K562 (cell line): ENCODE results near the gene ACLY. TPM values are rescaled to one million over a fixed set of nuclear protein-coding genes. Genes with fewer than 3 reads are reported as not detected.
A peak's percentile ranks its signal among the peaks of the same experiment; 100 is the strongest.
"Not testable (repeated sequence)": the region's sequence is repeated elsewhere in the genome, so short reads cannot be mapped to it uniquely, and the experiment has no call there.

Experiments used
- ATAC-seq: fragments of 200-7000 bp; cut with Tn5 transposase; 3 replicates; pipeline ENCODE4 v1.9.1; 2020; ENCODE audit warnings: moderate library complexity
- BruUV-seq: library from RNA; stranded (reverse); fragments of 400-500 nt; replicated peaks from 2 replicates; lab custom pipeline; 2021; lab: Mats Ljungman, UMichigan
- CTCF ChIA-PET: fragments of 300-600 bp; formaldehyde crosslinking; extraction: SDS; loops from one replicate; lab custom pipeline; 2021; ENCODE audit warnings: low intra/inter-chr PET ratio; lab: Yijun Ruan, JAX
- POLR2A ChIA-PET: fragments of 300-600, 350-650 bp; sonication (Branson Sonifier 250); formaldehyde crosslinking; extraction: SDS; loops from one replicate; lab custom pipeline; 2021; ENCODE audit warnings: antibody characterized with exemption, inconsistent platforms; lab: Yijun Ruan, JAX
- DNase-seq, 4 experiments: peaks; one replicate each; pipeline versions ENCODE4 v3.0.0 to v3.0.0-alpha.2; 2011 to 2018; ENCODE audit warnings: low spot score in 3 of 4, mixed read lengths in 3 of 4; ENCODE audit errors: extremely low read depth in 1 of 4
- FAIRE-seq: peaks from 2 replicates; lab custom pipeline; 2011; peaks lifted over from hg19 to GRCh38; lab: Jason Lieb, UNC
- H2AFZ ChIP-seq: 2 replicates; pipeline ENCODE4 v1.6.0; 2011; ENCODE audit warnings: low read depth, low read length, control low read depth, inconsistent platforms
- H3K27ac ChIP-seq: fragments of 200-600 bp; 3 replicates; pipeline ENCODE4 v1.8.0; 2011; ENCODE audit warnings: low read depth, mild to moderate bottlenecking, control low read depth, inconsistent platforms, low read length, moderate library complexity, mixed read lengths; ENCODE audit errors: extremely low read depth
- H3K27me3 ChIP-seq, 2 experiments: fragments of 300-600 bp in 1 of 2; 2 replicates in 1 of 2; 3 replicates in 1 of 2; pipeline versions ENCODE4 v1.6.0 to v1.8.0; 2011; ENCODE audit warnings: inconsistent platforms in 2 of 2, low read length in 2 of 2, mild to moderate bottlenecking in 1 of 2, mixed read lengths in 1 of 2, moderate library complexity in 1 of 2; ENCODE audit not compliant: control insufficient read depth in 2 of 2, insufficient read depth in 2 of 2
- H3K36me3 ChIP-seq: fragments of 300-600 bp; 3 replicates; pipeline ENCODE4 v1.8.0; 2011; ENCODE audit warnings: mild to moderate bottlenecking, low read length, inconsistent platforms; ENCODE audit not compliant: control insufficient read depth, insufficient read depth
- H3K4me1 ChIP-seq, 2 experiments: fragments of 200-600 bp in 1 of 2; replicated peaks in 1 of 2; 2 replicates in 1 of 2; 3 replicates in 1 of 2; pipeline versions ENCODE4 v1.5.1 to v1.8.0; 2011; ENCODE audit warnings: inconsistent platforms in 2 of 2, low read length in 2 of 2, mild to moderate bottlenecking in 1 of 2, mixed read lengths in 1 of 2, moderate library complexity in 1 of 2; ENCODE audit not compliant: control insufficient read depth in 2 of 2, insufficient read depth in 2 of 2
- H3K4me2 ChIP-seq: 2 replicates; pipeline ENCODE4 v1.6.1; 2011; ENCODE audit warnings: low read length, control low read depth, inconsistent platforms, mixed read lengths; ENCODE audit not compliant: insufficient read depth
- H3K4me3 ChIP-seq: fragments of 200-600 bp; sonication (generic), shearing (Covaris generic); 2 replicates; pipeline ENCODE4 v1.5.1; 2016; ENCODE audit warnings: control low read depth, inconsistent platforms
- H3K79me2 ChIP-seq: fragments of 200-600 bp; 3 replicates; pipeline ENCODE4 v1.8.0; 2011; ENCODE audit warnings: low read length, inconsistent platforms; ENCODE audit not compliant: control insufficient read depth, insufficient read depth
- H3K9ac ChIP-seq, 2 experiments: 2 replicates each; pipeline versions ENCODE4 v1.6.0 to v1.6.1; 2011; ENCODE audit warnings: low read depth in 2 of 2, low read length in 2 of 2, control low read depth in 1 of 2, inconsistent platforms in 1 of 2, mild to moderate bottlenecking in 1 of 2, mixed read lengths in 1 of 2; ENCODE audit not compliant: insufficient read depth in 1 of 2
- H3K9me1 ChIP-seq: one replicate; pipeline ENCODE4 v1.6.0; 2011; ENCODE audit warnings: inconsistent platforms, mild to moderate bottlenecking, low read length, moderate library complexity; ENCODE audit not compliant: control insufficient read depth, insufficient read depth
- H3K9me3 ChIP-seq: replicated peaks from 2 replicates; pipeline ENCODE4 v1.5.1; 2011; ENCODE audit warnings: low read depth, low read length, inconsistent platforms; ENCODE audit not compliant: control insufficient read depth, insufficient read depth
- H4K20me1 ChIP-seq: replicated peaks from 2 replicates; pipeline ENCODE4 v1.6.1; 2011; ENCODE audit warnings: low read length, inconsistent platforms, mixed read lengths; ENCODE audit not compliant: control insufficient read depth, insufficient read depth
- CHD4 ChIP-seq: fragments of 200-600 bp; sonication (generic); IDR thresholded peaks from 3 replicates; pipeline ENCODE4 v1.6.1; 2012; ENCODE audit warnings: low read depth, mild to moderate bottlenecking, mixed read lengths, low read length, inconsistent platforms; ENCODE audit not compliant: insufficient read depth, insufficient replicate concordance, poor library complexity, severe bottlenecking
- DNMT1 ChIP-seq: fragments of 450-650 bp; IDR thresholded peaks from 2 replicates; pipeline ENCODE4 v1.6.1; 2016; ENCODE audit warnings: antibody characterized with exemption, mild to moderate bottlenecking
- E2F8 ChIP-seq: fragments of 450-650 bp; IDR thresholded peaks from 2 replicates; pipeline ENCODE4 v1.7.1; 2018; ENCODE audit warnings: mild to moderate bottlenecking, low read depth; ENCODE audit not compliant: partially characterized antibody
- MBD1 ChIP-seq: fragments of 250-450 bp; sonication (Bioruptor Pico); IDR thresholded peaks from 2 replicates; pipeline ENCODE4 v1.8.0; 2022; ENCODE audit warnings: inconsistent platforms
- PPARD ChIP-seq: fragments of 250-450 bp; sonication (Bioruptor Pico); IDR thresholded peaks from 2 replicates; pipeline ENCODE4 v1.8.0; 2022; ENCODE audit warnings: inconsistent platforms, mild to moderate bottlenecking, moderate library complexity
- U2AF2 ChIP-seq: fragments of 200-400 bp; formaldehyde crosslinking; optimal IDR thresholded peaks from 2 replicates; pipeline ENCODE3; 2017; ENCODE audit warnings: low read depth, mild to moderate bottlenecking, low read length
- ZNF41 ChIP-seq: fragments of 250-450 bp; sonication (Bioruptor Pico); conservative IDR thresholded peaks from 2 replicates; pipeline ENCODE4 v1.4.0; 2020; ENCODE audit warnings: mild to moderate bottlenecking
- ZNF75A ChIP-seq: fragments of 450-650 bp; formaldehyde crosslinking; IDR thresholded peaks from 2 replicates; pipeline ENCODE4 v1.4.0; 2020; ENCODE audit warnings: mild to moderate bottlenecking
- ZSCAN29 ChIP-seq: fragments of 450-650 bp; IDR thresholded peaks from 2 replicates; pipeline ENCODE4 v1.6.1; 2017
- WGBS: fragments of 100-300 bp; shearing (Covaris generic); methylation state at CpG from one replicate; pipeline ENCODE4 v1.1.6; 2016; ENCODE audit warnings: low coverage, mixed read lengths; ENCODE audit not compliant: insufficient coverage; ENCODE audit errors: missing lambda C conversion rate; 5-methylcytosine and 5-hydroxymethylcytosine counted together
- in situ Hi-C: fragments of 300-500 bp; cut with MboI; formaldehyde crosslinking; loops from 4 replicates; pipeline ENCODE4 v1.15.0; 2018; ENCODE audit warnings: inconsistent platforms, mixed read lengths
- intact Hi-C: fragments of 100-400 bp; cut with micrococcal nuclease; formaldehyde crosslinking; loops from 2 replicates; pipeline ENCODE4 v1.14.2; 2022
- polyA plus RNA-seq, 8 experiments: library from polyadenylated mRNA; depleted of rRNA in 4 of 8; stranded (reverse) in 5 of 8; unstranded in 3 of 8; fragments of >200 nt; fragmentation: Nextera tagmentation in 2 of 8; fragmentation: Illumina TruSeq in 1 of 8; extraction: Ambion mirVana in 2 of 8; extraction: Trizol in 1 of 8; gene quantifications; 2 replicates each; pipeline versions ENCODE4 v1.2.1 to v1.2.3, GENCODE V29; 2011 to 2014; ENCODE audit warnings: inconsistent platforms in 1 of 8, missing spikeins in 1 of 8
- total RNA-seq, 7 experiments: library from RNA; depleted of rRNA in 6 of 7; stranded (reverse); fragments of >200 nt in 6 of 7; fragmentation: Illumina TruSeq in 2 of 7; extraction: Trizol in 2 of 7; gene quantifications; 2 replicates each; pipeline versions ENCODE4 v1.2.1 to v1.2.3, GENCODE V29; 2011 to 2021; ENCODE audit warnings: low replicate concordance in 1 of 7

Gene ACLY
- total and polyA plus RNA-seq, 9 of the 15 experiments (the other 6 are each of a cell fraction or from before 2014, with no cell fraction given) = 42.9 to 280 (median 125) TPM

GRCh38 chr17:41874293-41874670 is 44.5 kb downstream of the ACLY start:
- peaks cover 79% of the 10 kb centered on the region for H3K36me3 ChIP-seq
- in situ Hi-C loops, H2AFZ ChIP-seq, H3K4me1 ChIP-seq, H3K9ac ChIP-seq, ATAC-seq, H3K4me3 ChIP-seq, H3K27me3 ChIP-seq, H3K4me2 ChIP-seq, CTCF ChIA-PET, FAIRE-seq, H3K79me2 ChIP-seq, DNase-seq, H3K9me3 ChIP-seq, H4K20me1 ChIP-seq, intact Hi-C loops, BruUV-seq, H3K9me1 ChIP-seq, H3K27ac ChIP-seq: not testable (repeated sequence)
- POLR2A ChIA-PET = interaction anchor here (0.6 to 2.1 kb wide), 2 partner anchors 9 to 48 kb away, joined by 3 to 7 read pairs; partner anchors contain the start of gene KLHL11
- WGBS = 89% methylated on average over 5 of the region's 9 CpGs

GRCh38 chr17:41873559-41874292 is 45.0 kb downstream of the ACLY start:
- WGBS = 98% methylated on average over 10 of the region's 10 CpGs
- intact Hi-C loops (no loop called here), in situ Hi-C loops (no loop called here)
- Histone ChIP-seq H3K79me2 (no peaks in the 10 kb centered on the region), H3K4me2 (no peak overlapping the region), H3K4me1 (peaks cover 0 to 11% of the 10 kb centered on the region in 2 experiments; a peak in 3 of 5 replicates), H3K4me3 (no peak overlapping the region), H3K36me3 (peaks cover 79% of the 10 kb centered on the region), H3K9me1 (peaks cover 4% of the 10 kb centered on the region), H3K9ac (0 out of 4 replicates have a peak overlapping the region, but pooled peaks of 1 of the 2 experiments have one; percentile 17), H3K27me3 (no peaks in the 10 kb centered on the region), H3K9me3 (no peaks in the 10 kb centered on the region), H4K20me1 (no peaks in the 10 kb centered on the region), H2AFZ (no peak overlapping the region), H3K27ac (no peak overlapping the region)
- DNase-seq (no peak), FAIRE-seq (no peak), ATAC-seq (no peak)
- no TSS peak for BruUV-seq
- ChIA-PET POLR2A (interaction anchor here (0.6 to 2.1 kb wide), 5 partner anchors 9 to 57 kb away, joined by 3 to 7 read pairs (median 3); partner anchors contain the start of genes KLHL11 and ODAD4), CTCF (no interaction called here)
- no peak for TF ChIP-seq E2F8
- TF ChIP-seq U2AF2 = no peak
- no peak for TF ChIP-seq ZSCAN29
- TF ChIP-seq PPARD = no peak
- no peak for TF ChIP-seq ZNF75A (CRISPR knock-in tag)
- no peak for TF ChIP-seq CHD4
- no peak for TF ChIP-seq ZNF41
- no peak for TF ChIP-seq DNMT1
- no peak for TF ChIP-seq MBD1 (CRISPR knock-in tag)
